Cortex of kidney (tissue), 1 donor: ENCODE measurements around the gene USP6NL.

ENCODE experiments used
- DNase-seq: peaks from one replicate; lab custom pipeline; 2025; lab: John Stamatoyannopoulos, UW

The USP6NL gene

GRCh38 chr10:11414314-11415038 lies 197.0 kb downstream of the USP6NL start:
- DNase-seq = no peak

GRCh38 chr10:11411926-11412545 lies 199.4 kb downstream of the USP6NL start:
- DNase-seq = no peak

- no peak for DNase-seq
Measured at GRCh38 chr10:11409357-11409756, 202.1 kb downstream of the USP6NL start.

- DNase-seq = no peak
Measured at GRCh38 chr10:11407939-11408338, 203.5 kb downstream of the USP6NL start.

- no peak for DNase-seq
Measured at GRCh38 chr10:11406746-11407145, 204.7 kb downstream of the USP6NL start.

GRCh38 chr10:11404901-11405300 lies 206.5 kb downstream of the USP6NL start:
- DNase-seq = no peak
